Measurements from ENCODE around the gene CUEDC2. TPM values are rescaled to one million over a fixed set of nuclear protein-coding genes. Genes with fewer than 3 reads are reported as not detected.

Gene CUEDC2
- total RNA-seq, 1 experiment from 2014 or later = 40.2 TPM

DNA sequence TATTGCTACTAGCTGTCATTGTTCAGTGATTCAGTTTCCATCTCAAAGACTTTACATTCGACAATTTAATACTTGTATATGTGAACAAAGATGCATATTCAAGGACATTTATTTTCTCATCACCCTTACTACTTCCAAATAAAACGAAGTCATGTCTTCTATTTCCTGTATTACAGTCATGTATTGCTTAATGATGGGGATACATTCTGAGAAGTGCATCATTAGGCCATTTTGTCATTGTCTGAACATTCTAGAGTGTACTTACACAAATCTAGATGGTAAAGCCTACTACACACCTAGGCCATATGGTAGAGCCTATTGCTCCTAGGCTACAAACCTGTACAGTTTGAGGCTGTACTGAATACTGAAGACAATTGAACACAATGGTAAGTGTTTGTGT is 12.5 kb upstream of the CUEDC2 start:
- Mint-ChIP-seq H3K9me3 (no peaks in the 10 kb centered on the region), H3K4me1 (peaks cover 8% of the 10 kb centered on the region), H3K36me3 (no peaks in the 10 kb centered on the region), H3K27ac (no peak overlapping the region), H3K4me3 (no peak overlapping the region), H3K27me3 (ENCODE audit: low read depth) (peaks cover 5% of the 10 kb centered on the region)
- ATAC-seq = no peak
- ChIA-PET CTCF (no interaction called here), POLR2A (no interaction called here)
- TF ChIP-seq SOX15 (CRISPR knock-in tag; IDR thresholded peaks at IDR 0.05) (no peak), ZNF121 (CRISPR knock-in tag; IDR thresholded peaks at IDR 0.05) (no peak), RELA (CRISPR knock-in tag; IDR thresholded peaks at IDR 0.05; ENCODE audit: borderline replicate concordance) (no peak), SMAD4 (CRISPR knock-in tag; IDR thresholded peaks at IDR 0.05) (no peak), MXD4 (CRISPR knock-in tag; IDR thresholded peaks at IDR 0.05; ENCODE audit: borderline replicate concordance) (no peak), EMX1 (CRISPR knock-in tag; IDR thresholded peaks at IDR 0.05) (no peak), ZNF423 (CRISPR knock-in tag; IDR thresholded peaks at IDR 0.05) (no peak), GABPB1 (CRISPR knock-in tag; IDR thresholded peaks at IDR 0.05) (no peak)
- TF ChIP-seq, protein P1, sequence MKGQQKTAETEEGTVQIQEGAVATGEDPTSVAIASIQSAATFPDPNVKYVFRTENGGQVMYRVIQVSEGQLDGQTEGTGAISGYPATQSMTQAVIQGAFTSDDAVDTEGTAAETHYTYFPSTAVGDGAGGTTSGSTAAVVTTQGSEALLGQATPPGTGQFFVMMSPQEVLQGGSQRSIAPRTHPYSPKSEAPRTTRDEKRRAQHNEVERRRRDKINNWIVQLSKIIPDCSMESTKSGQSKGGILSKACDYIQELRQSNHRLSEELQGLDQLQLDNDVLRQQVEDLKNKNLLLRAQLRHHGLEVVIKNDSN (CRISPR knock-in tag; IDR thresholded peaks at IDR 0.05) = no peak
- no peak for DNase-seq (ENCODE audit: low spot score)

DNA sequence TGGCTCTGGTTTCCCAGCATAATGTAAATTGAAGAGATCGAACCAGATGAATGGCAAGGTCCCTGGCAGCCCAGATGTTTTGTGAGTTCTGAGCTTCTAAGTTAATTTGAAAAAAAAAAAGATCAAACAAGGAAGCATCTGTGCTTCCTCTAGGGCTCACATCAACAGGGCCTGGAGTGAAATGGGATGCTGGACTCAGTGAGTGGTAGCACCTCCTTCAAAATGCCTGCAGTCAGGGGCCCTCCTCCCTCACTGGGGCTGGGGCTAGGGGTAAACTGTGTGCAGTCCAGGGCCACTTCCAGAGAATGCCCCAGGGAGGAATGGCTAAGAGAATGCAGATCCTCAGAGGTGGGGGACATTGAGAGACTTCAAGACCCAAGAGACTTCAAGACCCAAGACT is 6.0 kb upstream of the CUEDC2 start:
- no peaks in the 10 kb centered on the region for H3K9me3 Mint-ChIP-seq
- H3K4me3 Mint-ChIP-seq = no peak overlapping the region
- peaks cover 52% of the 10 kb centered on the region for H3K27me3 Mint-ChIP-seq (ENCODE audit: low read depth)
- DNase-seq (ENCODE audit: low spot score) (no peak), ATAC-seq (no peak)
- H3K4me1 Mint-ChIP-seq = peaks cover 11% of the 10 kb centered on the region
- H3K36me3 Mint-ChIP-seq = no peaks in the 10 kb centered on the region
- no peak overlapping the region for H3K27ac Mint-ChIP-seq
- CTCF ChIA-PET = interaction anchor here (0.5 to 1.0 kb wide), 5 partner anchors 35 to 323 kb away, joined by 3 read pairs; no protein-coding TSS in a partner anchor
- POLR2A ChIA-PET = no interaction called here
- TF ChIP-seq ETV6 (CRISPR knock-in tag; IDR thresholded peaks at IDR 0.05) = no peak
- TF ChIP-seq, protein P2, sequence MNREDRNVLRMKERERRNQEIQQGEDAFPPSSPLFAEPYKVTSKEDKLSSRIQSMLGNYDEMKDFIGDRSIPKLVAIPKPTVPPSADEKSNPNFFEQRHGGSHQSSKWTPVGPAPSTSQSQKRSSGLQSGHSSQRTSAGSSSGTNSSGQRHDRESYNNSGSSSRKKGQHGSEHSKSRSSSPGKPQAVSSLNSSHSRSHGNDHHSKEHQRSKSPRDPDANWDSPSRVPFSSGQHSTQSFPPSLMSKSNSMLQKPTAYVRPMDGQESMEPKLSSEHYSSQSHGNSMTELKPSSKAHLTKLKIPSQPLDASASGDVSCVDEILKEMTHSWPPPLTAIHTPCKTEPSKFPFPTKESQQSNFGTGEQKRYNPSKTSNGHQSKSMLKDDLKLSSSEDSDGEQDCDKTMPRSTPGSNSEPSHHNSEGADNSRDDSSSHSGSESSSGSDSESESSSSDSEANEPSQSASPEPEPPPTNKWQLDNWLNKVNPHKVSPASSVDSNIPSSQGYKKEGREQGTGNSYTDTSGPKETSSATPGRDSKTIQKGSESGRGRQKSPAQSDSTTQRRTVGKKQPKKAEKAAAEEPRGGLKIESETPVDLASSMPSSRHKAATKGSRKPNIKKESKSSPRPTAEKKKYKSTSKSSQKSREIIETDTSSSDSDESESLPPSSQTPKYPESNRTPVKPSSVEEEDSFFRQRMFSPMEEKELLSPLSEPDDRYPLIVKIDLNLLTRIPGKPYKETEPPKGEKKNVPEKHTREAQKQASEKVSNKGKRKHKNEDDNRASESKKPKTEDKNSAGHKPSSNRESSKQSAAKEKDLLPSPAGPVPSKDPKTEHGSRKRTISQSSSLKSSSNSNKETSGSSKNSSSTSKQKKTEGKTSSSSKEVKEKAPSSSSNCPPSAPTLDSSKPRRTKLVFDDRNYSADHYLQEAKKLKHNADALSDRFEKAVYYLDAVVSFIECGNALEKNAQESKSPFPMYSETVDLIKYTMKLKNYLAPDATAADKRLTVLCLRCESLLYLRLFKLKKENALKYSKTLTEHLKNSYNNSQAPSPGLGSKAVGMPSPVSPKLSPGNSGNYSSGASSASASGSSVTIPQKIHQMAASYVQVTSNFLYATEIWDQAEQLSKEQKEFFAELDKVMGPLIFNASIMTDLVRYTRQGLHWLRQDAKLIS (CRISPR knock-in tag; IDR thresholded peaks at IDR 0.05; ENCODE audit: borderline replicate concordance) = no peak
- TF ChIP-seq, protein P3, sequence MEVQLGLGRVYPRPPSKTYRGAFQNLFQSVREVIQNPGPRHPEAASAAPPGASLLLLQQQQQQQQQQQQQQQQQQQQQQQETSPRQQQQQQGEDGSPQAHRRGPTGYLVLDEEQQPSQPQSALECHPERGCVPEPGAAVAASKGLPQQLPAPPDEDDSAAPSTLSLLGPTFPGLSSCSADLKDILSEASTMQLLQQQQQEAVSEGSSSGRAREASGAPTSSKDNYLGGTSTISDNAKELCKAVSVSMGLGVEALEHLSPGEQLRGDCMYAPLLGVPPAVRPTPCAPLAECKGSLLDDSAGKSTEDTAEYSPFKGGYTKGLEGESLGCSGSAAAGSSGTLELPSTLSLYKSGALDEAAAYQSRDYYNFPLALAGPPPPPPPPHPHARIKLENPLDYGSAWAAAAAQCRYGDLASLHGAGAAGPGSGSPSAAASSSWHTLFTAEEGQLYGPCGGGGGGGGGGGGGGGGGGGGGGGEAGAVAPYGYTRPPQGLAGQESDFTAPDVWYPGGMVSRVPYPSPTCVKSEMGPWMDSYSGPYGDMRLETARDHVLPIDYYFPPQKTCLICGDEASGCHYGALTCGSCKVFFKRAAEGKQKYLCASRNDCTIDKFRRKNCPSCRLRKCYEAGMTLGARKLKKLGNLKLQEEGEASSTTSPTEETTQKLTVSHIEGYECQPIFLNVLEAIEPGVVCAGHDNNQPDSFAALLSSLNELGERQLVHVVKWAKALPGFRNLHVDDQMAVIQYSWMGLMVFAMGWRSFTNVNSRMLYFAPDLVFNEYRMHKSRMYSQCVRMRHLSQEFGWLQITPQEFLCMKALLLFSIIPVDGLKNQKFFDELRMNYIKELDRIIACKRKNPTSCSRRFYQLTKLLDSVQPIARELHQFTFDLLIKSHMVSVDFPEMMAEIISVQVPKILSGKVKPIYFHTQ (CRISPR knock-in tag; IDR thresholded peaks at IDR 0.05) = no peak
- TF ChIP-seq, protein P4, sequence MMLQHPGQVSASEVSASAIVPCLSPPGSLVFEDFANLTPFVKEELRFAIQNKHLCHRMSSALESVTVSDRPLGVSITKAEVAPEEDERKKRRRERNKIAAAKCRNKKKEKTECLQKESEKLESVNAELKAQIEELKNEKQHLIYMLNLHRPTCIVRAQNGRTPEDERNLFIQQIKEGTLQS (CRISPR knock-in tag; conservative IDR thresholded peaks at IDR 0.05) = no peak
- TF ChIP-seq, protein P5, sequence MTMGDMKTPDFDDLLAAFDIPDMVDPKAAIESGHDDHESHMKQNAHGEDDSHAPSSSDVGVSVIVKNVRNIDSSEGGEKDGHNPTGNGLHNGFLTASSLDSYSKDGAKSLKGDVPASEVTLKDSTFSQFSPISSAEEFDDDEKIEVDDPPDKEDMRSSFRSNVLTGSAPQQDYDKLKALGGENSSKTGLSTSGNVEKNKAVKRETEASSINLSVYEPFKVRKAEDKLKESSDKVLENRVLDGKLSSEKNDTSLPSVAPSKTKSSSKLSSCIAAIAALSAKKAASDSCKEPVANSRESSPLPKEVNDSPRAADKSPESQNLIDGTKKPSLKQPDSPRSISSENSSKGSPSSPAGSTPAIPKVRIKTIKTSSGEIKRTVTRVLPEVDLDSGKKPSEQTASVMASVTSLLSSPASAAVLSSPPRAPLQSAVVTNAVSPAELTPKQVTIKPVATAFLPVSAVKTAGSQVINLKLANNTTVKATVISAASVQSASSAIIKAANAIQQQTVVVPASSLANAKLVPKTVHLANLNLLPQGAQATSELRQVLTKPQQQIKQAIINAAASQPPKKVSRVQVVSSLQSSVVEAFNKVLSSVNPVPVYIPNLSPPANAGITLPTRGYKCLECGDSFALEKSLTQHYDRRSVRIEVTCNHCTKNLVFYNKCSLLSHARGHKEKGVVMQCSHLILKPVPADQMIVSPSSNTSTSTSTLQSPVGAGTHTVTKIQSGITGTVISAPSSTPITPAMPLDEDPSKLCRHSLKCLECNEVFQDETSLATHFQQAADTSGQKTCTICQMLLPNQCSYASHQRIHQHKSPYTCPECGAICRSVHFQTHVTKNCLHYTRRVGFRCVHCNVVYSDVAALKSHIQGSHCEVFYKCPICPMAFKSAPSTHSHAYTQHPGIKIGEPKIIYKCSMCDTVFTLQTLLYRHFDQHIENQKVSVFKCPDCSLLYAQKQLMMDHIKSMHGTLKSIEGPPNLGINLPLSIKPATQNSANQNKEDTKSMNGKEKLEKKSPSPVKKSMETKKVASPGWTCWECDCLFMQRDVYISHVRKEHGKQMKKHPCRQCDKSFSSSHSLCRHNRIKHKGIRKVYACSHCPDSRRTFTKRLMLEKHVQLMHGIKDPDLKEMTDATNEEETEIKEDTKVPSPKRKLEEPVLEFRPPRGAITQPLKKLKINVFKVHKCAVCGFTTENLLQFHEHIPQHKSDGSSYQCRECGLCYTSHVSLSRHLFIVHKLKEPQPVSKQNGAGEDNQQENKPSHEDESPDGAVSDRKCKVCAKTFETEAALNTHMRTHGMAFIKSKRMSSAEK (CRISPR knock-in tag; IDR thresholded peaks at IDR 0.05; ENCODE audit: borderline replicate concordance) = no peak
- TF ChIP-seq CBFB (CRISPR knock-in tag; IDR thresholded peaks at IDR 0.05; ENCODE audit: low read depth) = no peak
- TF ChIP-seq NFYB (CRISPR knock-in tag; conservative IDR thresholded peaks at IDR 0.05; ENCODE audit: low read depth) = no peak
- TF ChIP-seq, protein P6, sequence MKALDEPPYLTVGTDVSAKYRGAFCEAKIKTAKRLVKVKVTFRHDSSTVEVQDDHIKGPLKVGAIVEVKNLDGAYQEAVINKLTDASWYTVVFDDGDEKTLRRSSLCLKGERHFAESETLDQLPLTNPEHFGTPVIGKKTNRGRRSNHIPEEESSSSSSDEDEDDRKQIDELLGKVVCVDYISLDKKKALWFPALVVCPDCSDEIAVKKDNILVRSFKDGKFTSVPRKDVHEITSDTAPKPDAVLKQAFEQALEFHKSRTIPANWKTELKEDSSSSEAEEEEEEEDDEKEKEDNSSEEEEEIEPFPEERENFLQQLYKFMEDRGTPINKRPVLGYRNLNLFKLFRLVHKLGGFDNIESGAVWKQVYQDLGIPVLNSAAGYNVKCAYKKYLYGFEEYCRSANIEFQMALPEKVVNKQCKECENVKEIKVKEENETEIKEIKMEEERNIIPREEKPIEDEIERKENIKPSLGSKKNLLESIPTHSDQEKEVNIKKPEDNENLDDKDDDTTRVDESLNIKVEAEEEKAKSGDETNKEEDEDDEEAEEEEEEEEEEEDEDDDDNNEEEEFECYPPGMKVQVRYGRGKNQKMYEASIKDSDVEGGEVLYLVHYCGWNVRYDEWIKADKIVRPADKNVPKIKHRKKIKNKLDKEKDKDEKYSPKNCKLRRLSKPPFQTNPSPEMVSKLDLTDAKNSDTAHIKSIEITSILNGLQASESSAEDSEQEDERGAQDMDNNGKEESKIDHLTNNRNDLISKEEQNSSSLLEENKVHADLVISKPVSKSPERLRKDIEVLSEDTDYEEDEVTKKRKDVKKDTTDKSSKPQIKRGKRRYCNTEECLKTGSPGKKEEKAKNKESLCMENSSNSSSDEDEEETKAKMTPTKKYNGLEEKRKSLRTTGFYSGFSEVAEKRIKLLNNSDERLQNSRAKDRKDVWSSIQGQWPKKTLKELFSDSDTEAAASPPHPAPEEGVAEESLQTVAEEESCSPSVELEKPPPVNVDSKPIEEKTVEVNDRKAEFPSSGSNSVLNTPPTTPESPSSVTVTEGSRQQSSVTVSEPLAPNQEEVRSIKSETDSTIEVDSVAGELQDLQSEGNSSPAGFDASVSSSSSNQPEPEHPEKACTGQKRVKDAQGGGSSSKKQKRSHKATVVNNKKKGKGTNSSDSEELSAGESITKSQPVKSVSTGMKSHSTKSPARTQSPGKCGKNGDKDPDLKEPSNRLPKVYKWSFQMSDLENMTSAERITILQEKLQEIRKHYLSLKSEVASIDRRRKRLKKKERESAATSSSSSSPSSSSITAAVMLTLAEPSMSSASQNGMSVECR (CRISPR knock-in tag; IDR thresholded peaks at IDR 0.05; ENCODE audit: borderline replicate concordance) = no peak
- no peak for TF ChIP-seq TP53 (CRISPR knock-in tag; IDR thresholded peaks at IDR 0.05)
- no peak for TF ChIP-seq SP1 (CRISPR knock-in tag; conservative IDR thresholded peaks at IDR 0.05)

All from WTC11 (cell line).